ENCODE data around the gene ATP9A.

Gene ATP9A

DNA sequence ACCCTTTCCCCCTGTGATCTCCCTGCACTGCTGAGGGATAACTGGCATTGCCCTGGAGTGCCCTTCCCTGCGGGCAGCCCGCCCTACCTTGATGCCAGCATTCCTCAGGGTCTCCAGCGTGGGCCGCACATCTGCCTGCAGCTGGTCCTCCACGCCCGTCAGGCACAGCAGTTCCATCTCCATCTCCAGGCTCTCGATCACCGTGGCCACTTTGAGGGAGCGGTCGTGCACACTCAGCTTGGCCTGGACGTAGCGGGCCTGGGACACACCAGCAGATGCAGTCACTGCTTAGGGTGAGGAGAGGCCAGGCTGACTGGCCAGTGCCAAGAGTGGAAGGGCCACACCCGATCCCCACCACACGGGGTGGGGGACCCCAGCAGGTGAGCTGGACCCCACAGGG is 143.1 kb downstream of the ATP9A start:
- H3K9me3 ChIP-seq (ENCODE audit: control insufficient read depth, low read length), result no peaks in the 10 kb centered on the region
- TF ChIP-seq, protein P1, sequence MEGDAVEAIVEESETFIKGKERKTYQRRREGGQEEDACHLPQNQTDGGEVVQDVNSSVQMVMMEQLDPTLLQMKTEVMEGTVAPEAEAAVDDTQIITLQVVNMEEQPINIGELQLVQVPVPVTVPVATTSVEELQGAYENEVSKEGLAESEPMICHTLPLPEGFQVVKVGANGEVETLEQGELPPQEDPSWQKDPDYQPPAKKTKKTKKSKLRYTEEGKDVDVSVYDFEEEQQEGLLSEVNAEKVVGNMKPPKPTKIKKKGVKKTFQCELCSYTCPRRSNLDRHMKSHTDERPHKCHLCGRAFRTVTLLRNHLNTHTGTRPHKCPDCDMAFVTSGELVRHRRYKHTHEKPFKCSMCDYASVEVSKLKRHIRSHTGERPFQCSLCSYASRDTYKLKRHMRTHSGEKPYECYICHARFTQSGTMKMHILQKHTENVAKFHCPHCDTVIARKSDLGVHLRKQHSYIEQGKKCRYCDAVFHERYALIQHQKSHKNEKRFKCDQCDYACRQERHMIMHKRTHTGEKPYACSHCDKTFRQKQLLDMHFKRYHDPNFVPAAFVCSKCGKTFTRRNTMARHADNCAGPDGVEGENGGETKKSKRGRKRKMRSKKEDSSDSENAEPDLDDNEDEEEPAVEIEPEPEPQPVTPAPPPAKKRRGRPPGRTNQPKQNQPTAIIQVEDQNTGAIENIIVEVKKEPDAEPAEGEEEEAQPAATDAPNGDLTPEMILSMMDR (IDR thresholded peaks at IDR 0.05), result no peak
- no peaks in the 10 kb centered on the region for H3K4me1 ChIP-seq
- no peak overlapping the region for H2AFZ ChIP-seq
- H3K79me2 ChIP-seq, result no peaks in the 10 kb centered on the region
- H3K27ac ChIP-seq, result no peak overlapping the region
- H3K36me3 ChIP-seq (ENCODE audit: control insufficient read depth, insufficient read depth, low read length), result no peaks in the 10 kb centered on the region
- no peak overlapping the region for H3K9ac ChIP-seq
- H3K27me3 ChIP-seq (ENCODE audit: control insufficient read depth, insufficient read depth, low read length), result no peaks in the 10 kb centered on the region
- H3K4me2 ChIP-seq (ENCODE audit: low read length), result no peak overlapping the region
- H3K4me3 ChIP-seq (ENCODE audit: low read depth, low read length), result no peak overlapping the region

DNA sequence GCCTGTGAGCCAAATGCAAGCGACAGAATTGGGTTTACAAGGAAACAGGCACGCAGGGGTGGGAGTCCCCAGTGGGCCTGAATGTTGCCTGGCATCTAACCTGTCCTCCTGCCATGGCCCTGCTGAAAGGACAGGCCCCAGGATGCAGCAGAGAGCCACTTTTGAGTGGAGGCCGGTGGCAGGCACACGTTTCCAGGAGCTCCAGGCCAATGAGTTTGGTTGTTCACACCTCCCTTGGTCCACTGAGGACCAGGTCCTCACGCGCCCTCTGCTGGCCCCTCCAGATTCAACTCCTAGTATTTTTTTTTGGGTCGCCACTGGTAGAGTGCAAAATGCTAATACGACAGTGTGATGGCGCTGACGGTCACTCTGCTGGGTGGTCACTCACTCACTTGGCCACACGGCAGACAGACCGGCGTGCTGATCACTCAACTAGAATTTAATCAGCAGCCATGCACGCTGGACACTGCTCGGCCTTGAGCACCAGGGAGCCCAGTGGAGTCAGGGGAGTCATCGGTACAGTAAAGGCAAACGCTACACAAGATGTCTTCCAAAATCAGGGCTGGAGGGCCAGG is 143.9 kb downstream of the ATP9A start:
- Histone ChIP-seq H3K27ac (no peak overlapping the region), H3K79me2 (no peaks in the 10 kb centered on the region), H3K9me3 (ENCODE audit: control insufficient read depth, low read length) (no peaks in the 10 kb centered on the region), H3K4me2 (ENCODE audit: low read length) (no peak overlapping the region), H2AFZ (no peak overlapping the region), H3K36me3 (ENCODE audit: control insufficient read depth, insufficient read depth, low read length) (no peaks in the 10 kb centered on the region), H3K9ac (no peak overlapping the region), H3K4me1 (no peaks in the 10 kb centered on the region), H3K27me3 (ENCODE audit: control insufficient read depth, insufficient read depth, low read length) (no peaks in the 10 kb centered on the region), H3K4me3 (ENCODE audit: low read depth, low read length) (no peak overlapping the region)
- TF ChIP-seq, protein P1 (IDR thresholded peaks at IDR 0.05), result peak; percentile 51

DNA sequence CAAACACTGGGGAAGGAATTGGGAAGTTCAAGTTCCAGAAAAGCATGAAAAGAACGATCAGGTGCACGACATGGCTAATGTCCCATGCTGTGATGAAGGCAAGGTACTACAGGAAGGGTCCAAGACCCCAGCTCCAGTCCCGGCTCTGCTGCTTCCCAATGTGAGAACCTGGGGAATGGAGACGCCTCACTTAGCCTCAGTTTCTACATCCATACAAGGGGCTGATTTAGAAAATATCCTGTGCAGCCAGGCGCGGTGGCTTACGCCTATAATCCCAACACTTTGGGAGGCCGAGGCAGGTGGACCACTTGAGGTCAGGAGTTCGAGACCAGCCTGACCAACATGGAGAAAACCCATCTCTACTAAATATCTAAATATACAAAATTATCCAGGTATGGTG is 144.9 kb downstream of the ATP9A start:
- Histone ChIP-seq H3K27me3 (ENCODE audit: control insufficient read depth, insufficient read depth, low read length) (no peaks in the 10 kb centered on the region), H3K4me3 (ENCODE audit: low read depth, low read length) (no peak overlapping the region), H3K36me3 (ENCODE audit: control insufficient read depth, insufficient read depth, low read length) (no peaks in the 10 kb centered on the region), H3K9ac (no peak overlapping the region), H2AFZ (no peak overlapping the region), H3K9me3 (ENCODE audit: control insufficient read depth, low read length) (no peaks in the 10 kb centered on the region), H3K4me1 (no peaks in the 10 kb centered on the region), H3K27ac (no peak overlapping the region), H3K4me2 (ENCODE audit: low read length) (no peak overlapping the region), H3K79me2 (no peaks in the 10 kb centered on the region)
- TF ChIP-seq, protein P1 (IDR thresholded peaks at IDR 0.05), result no peak

DNA sequence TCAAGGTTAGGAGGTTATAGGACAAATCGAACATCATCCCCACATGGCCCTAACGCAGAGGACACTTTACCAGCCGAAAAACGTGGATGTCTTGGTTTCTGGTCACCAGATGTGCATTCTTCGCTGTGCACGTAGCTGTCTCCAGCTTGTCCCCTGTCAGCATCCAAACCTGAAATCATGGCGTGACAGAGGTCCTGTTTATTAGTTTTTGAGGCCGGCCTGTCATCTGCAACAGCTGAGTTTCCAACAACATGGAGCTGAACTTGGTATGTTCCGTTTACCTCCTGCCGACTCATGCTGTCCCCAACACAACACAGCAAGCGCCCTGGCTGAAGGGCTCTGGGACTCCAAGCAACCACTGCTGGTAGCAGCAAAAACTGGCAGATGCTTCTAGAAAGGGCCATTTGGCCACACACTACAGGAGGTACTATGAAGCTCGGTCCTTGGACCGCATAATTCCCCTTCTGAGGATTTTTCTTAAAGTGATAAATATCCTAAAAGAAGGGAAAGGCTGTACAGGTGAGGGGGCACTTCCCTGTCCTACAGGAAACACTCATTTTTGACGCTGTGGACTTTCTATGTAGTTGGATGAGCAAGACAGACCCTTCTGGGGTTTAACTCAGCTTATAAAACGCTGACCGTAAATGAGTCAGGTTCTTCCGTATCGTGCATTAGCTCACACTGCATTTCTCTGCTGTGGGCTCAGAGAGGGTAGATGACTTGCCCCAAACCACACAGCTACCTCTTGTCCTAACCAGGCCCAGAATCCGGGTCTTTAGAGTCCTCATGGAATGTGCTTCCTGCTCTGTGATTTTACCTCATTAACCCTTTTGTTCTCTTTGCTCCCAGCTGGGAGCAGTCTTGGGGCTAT is 146.0 kb downstream of the ATP9A start:
- Histone ChIP-seq H3K4me2 (ENCODE audit: low read length) (no peak overlapping the region), H2AFZ (no peak overlapping the region), H3K9me3 (ENCODE audit: control insufficient read depth, low read length) (no peaks in the 10 kb centered on the region), H3K9ac (no peak overlapping the region), H3K4me1 (no peaks in the 10 kb centered on the region), H3K4me3 (ENCODE audit: low read depth, low read length) (no peak overlapping the region), H3K36me3 (ENCODE audit: control insufficient read depth, insufficient read depth, low read length) (no peaks in the 10 kb centered on the region), H3K27me3 (ENCODE audit: control insufficient read depth, insufficient read depth, low read length) (no peaks in the 10 kb centered on the region), H3K79me2 (no peaks in the 10 kb centered on the region), H3K27ac (no peak overlapping the region)
- TF ChIP-seq, protein P1 (IDR thresholded peaks at IDR 0.05), result no peak

Data from parathyroid adenoma (tissue), 2 donors.